Mesodermal cell (in vitro differentiated cells): ENCODE measurements around the gene PDE6A.

Experiments
- H3K27ac ChIP-seq: 2 replicates; pipeline ENCODE4 v1.7.0; 2013; ENCODE audit warnings: mild to moderate bottlenecking, low read depth, low read length, moderate library complexity; ENCODE audit not compliant: severe bottlenecking
- H3K36me3 ChIP-seq: 2 replicates; pipeline ENCODE4 v1.7.1; 2013; ENCODE audit warnings: mild to moderate bottlenecking, low read length, moderate library complexity; ENCODE audit not compliant: control insufficient read depth, insufficient read depth
- H3K4me1 ChIP-seq: one replicate; pipeline ENCODE4 v1.7.1; 2013; ENCODE audit warnings: mild to moderate bottlenecking, low read length; ENCODE audit not compliant: insufficient read depth, control insufficient read depth, poor library complexity, severe bottlenecking
- H3K4me3 ChIP-seq: 2 replicates; pipeline ENCODE4 v1.7.0; 2013; ENCODE audit warnings: low read length, control low read depth, mild to moderate bottlenecking; ENCODE audit not compliant: insufficient read depth, poor library complexity, severe bottlenecking; ENCODE audit errors: extremely low read depth
- H3K9me3 ChIP-seq: 2 replicates; pipeline ENCODE4 v1.7.1; 2013; ENCODE audit warnings: mild to moderate bottlenecking, low read length, moderate library complexity; ENCODE audit not compliant: control insufficient read depth
- WGBS, 2 experiments: methylation state at CpG; one replicate each; pipeline ENCODE4 v1.1.5; 2013; ENCODE audit warnings: missing lambda C conversion rate in 2 of 2; ENCODE audit not compliant: insufficient coverage in 2 of 2; 5-methylcytosine and 5-hydroxymethylcytosine counted together

The PDE6A gene

DNA sequence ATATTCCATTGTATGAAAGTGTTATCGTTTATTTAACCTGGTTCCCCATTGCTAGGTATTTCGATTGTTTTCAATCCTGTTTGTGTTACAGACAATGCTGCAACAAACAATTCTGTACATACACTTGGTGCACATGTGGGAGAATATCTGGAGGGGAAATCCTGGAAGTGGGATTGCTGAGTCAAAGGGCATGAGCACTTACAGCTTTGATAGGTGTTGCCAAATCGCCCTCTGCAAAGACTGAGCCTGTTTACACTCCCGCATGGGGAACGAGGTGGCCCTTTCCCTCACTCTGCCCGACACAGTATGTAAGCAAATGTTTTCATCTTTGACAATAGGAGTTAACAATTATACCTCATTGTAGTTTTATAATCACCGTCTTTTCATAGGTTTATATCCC, 66.2 kb downstream of the PDE6A start:
- peaks cover 3% of the 10 kb centered on the region for H3K4me1 ChIP-seq
- H3K4me3 ChIP-seq, result no peak overlapping the region
- H3K27ac ChIP-seq, result no peak overlapping the region
- 64 to 88% methylated on average over 1 to 5 of the region's 7 CpGs for WGBS, 2 experiments
- H3K36me3 ChIP-seq, result no peaks in the 10 kb centered on the region
- no peaks in the 10 kb centered on the region for H3K9me3 ChIP-seq

DNA sequence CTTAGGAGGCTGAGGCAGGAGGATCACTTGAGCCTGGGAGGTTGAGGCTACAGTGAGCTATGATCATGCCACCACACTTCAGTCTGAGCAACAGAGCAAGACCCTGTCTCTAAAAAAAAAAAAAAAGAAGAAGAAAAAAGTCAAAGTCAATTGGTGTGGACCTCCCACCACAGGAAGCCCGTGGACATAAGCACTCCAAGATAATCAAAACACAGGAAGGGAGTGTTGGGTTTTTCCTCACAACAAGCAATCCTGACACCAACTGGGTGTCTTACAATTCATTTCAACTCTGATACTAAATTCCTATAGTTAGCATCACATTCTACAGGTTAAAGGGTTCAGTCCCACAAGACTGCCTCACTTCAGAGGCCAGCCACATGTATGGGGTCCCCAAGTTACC, 70.7 kb downstream of the PDE6A start:
- no peak overlapping the region for H3K27ac ChIP-seq
- no peaks in the 10 kb centered on the region for H3K9me3 ChIP-seq
- H3K4me3 ChIP-seq, result no peak overlapping the region
- H3K36me3 ChIP-seq, result no peaks in the 10 kb centered on the region
- H3K4me1 ChIP-seq, result peaks cover 7% of the 10 kb centered on the region
- WGBS, 2 experiments, result no CpG with 5 or more reads among the region's 1 CpG

DNA sequence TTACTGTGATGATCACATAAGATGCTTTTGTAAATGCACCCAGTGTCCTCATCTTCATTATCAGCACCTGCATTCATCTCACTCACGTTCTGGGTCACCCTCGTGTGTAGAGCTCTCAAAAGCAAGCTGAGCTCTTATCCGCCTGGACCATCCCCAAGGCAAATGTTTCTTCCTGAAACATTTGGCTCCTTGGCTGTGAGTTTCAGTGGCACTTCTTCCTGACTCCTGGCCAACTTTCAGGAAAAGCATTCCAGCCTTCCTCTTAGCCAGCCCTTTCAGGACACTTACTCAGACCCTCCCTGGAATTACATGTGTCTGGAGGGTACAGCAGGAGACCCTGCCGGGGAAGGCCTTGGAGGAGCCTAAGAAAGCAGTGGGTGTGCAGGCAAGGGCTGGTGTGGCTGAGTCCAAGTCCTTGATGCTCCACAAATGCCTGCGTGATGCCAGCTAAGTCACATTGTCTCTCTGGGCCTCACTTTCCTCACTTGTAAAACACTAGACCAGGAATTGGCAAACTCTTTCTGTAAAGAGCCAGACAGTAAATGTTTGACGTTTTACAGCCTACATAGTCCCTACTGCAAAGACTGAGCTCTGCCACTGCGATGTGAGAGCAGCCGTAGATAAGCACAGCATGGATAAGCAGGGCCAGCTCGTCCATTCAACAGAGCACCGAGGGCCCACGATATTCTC, 72.1 kb downstream of the PDE6A start:
- Histone ChIP-seq H3K36me3 (no peaks in the 10 kb centered on the region), H3K27ac (peak overlapping the region; percentile 33), H3K4me3 (no peak overlapping the region), H3K4me1 (peaks cover 7% of the 10 kb centered on the region), H3K9me3 (no peaks in the 10 kb centered on the region)
- WGBS, 2 experiments, result 89 to 90% methylated on average over 6 to 9 of the region's 11 CpGs

DNA sequence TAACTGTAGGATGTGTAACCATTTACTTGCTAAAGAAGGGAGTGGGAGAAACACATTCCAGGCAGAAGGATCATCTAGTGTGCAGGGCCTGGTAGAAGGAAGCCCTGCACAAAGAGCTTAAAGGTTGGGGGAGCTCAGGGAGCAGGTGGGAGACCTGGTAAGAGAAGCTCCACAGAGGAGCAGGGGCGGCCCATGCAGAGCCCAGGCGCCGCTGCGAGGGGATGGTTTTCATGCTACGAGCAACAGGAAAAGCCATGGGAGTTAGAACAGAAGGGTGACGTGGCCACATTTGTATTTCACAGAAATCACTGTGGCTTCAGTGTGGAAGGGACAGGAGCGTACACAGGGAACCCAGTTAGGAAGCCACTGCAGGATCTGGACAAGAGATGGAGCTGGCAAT, 73.1 kb downstream of the PDE6A start:
- Histone ChIP-seq H3K9me3 (no peaks in the 10 kb centered on the region), H3K4me3 (no peak overlapping the region), H3K36me3 (no peaks in the 10 kb centered on the region), H3K27ac (no peak overlapping the region), H3K4me1 (peaks cover 7% of the 10 kb centered on the region)
- WGBS, 2 experiments, result 91 to 96% methylated on average over 3 to 7 of the region's 7 CpGs

DNA sequence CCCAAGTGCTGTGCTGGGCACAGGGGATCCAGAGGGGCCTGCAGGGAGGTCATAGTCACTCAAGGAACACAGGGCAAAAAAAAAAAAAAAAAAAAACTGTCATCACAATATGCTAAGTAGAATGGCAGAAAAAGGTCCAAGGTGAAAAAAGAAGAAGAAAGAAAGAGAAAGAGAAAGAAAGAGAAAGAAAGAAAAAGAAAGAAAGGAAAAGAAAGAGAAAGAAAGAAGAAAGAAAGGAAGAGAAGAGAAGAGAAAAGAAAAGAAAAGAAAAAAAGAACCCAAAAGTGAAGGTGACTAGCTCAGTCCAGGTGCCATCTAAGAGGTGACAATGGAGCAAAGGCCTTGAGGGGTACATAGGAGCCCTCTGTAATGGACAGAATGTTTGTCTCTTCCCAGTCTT, 73.9 kb downstream of the PDE6A start:
- Histone ChIP-seq H3K36me3 (no peaks in the 10 kb centered on the region), H3K4me3 (no peak overlapping the region), H3K9me3 (no peaks in the 10 kb centered on the region), H3K4me1 (peaks cover 7% of the 10 kb centered on the region), H3K27ac (no peak overlapping the region)

DNA sequence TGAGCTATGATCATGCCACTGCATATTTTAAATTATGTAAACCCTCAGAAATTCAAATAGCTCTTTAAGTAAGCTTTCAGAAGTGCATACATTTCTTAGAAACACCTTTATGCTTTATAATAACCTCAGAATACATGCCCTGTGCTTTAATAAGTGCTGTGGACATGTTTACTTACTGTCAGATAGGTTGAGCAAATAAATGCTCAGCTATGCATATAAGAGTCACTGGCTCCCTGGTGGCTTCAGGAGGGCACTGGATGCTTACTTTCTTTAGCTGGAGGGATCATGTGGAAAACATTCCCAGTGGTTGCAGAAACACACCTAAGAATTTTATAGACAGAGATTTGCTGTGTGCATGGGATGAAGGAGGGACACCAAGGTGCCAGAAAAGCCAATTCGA, 74.4 kb downstream of the PDE6A start:
- Histone ChIP-seq H3K9me3 (no peaks in the 10 kb centered on the region), H3K4me3 (no peak overlapping the region), H3K36me3 (no peaks in the 10 kb centered on the region), H3K4me1 (peaks cover 7% of the 10 kb centered on the region), H3K27ac (no peak overlapping the region)
- WGBS, 2 experiments, result no CpG with 5 or more reads among the region's 1 CpG

DNA sequence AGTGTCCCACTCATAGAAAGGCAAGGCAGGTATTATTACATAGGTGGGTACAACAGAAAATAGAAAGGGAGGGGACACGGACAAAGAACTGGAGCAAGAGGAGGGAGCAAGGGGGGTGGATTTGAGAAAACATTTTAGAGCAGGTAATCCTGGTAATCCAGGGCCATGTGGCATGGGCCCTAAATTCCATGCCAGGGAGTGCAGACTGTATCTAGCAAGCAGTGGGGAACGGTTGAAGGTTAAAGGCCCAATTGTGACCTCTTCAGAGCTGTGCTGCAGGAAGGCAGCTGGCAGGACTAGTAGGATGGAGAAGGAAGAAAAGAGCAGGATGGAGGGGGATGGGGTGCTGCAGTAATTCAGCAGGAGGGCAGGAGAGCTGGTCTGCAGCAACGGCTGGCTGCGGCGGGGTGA, 75.2 kb downstream of the PDE6A start:
- WGBS, 2 experiments, result 67 to 82% methylated on average over 4 of the region's 5 CpGs
- H3K36me3 ChIP-seq, result no peaks in the 10 kb centered on the region
- no peaks in the 10 kb centered on the region for H3K9me3 ChIP-seq
- H3K27ac ChIP-seq, result no peak overlapping the region
- no peak overlapping the region for H3K4me3 ChIP-seq
- peaks cover 7% of the 10 kb centered on the region for H3K4me1 ChIP-seq

DNA sequence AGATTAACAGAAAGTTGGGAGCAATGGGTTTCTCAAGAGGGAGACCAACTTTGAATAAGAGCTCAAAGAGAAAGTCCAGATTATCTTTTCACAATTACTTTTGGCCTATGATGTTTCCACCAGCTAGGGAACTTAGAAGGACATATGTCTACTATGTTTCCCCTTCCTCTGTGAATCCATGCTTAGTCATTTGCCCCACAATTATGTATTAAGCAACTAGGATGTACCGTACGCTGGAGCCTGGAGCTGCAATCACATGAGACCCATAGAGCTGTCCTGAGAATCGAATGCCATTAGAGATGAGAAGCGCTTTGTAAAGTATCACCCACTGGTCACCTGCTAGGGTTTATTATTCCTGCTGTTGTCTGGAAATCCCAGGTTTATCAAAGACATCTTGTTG, 78.8 kb downstream of the PDE6A start:
- no peak overlapping the region for H3K4me3 ChIP-seq
- H3K36me3 ChIP-seq, result no peaks in the 10 kb centered on the region
- no peak overlapping the region for H3K27ac ChIP-seq
- 94 to 100% methylated on average over 4 of the region's 4 CpGs for WGBS, 2 experiments
- no peaks in the 10 kb centered on the region for H3K9me3 ChIP-seq
- H3K4me1 ChIP-seq, result no peaks in the 10 kb centered on the region

DNA sequence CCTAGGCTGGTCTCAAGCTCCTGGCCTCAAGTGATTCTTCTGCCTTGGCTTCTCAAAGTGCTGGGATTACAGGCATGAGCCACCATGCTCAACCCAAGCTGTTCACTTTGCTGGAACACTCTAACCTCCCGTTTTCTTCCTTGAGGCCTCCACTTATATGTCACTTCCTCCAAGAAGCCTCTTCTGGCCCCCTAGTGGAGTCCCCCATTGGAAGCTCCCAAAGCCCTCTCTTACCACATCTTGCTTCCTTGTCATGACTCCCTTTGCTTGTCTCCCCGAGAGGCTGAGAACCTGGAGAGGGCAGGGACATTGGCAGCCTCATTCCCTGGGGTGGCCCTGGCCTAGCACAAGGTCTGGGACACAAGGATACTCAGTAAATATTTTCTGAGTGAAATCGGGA, 80.8 kb downstream of the PDE6A start:
- H3K4me1 ChIP-seq, result no peaks in the 10 kb centered on the region
- WGBS, 2 experiments, result 78 to 90% methylated on average over 1 to 2 of the region's 3 CpGs
- H3K4me3 ChIP-seq, result no peak overlapping the region
- H3K27ac ChIP-seq, result no peak overlapping the region
- H3K9me3 ChIP-seq, result no peaks in the 10 kb centered on the region
- no peaks in the 10 kb centered on the region for H3K36me3 ChIP-seq

DNA sequence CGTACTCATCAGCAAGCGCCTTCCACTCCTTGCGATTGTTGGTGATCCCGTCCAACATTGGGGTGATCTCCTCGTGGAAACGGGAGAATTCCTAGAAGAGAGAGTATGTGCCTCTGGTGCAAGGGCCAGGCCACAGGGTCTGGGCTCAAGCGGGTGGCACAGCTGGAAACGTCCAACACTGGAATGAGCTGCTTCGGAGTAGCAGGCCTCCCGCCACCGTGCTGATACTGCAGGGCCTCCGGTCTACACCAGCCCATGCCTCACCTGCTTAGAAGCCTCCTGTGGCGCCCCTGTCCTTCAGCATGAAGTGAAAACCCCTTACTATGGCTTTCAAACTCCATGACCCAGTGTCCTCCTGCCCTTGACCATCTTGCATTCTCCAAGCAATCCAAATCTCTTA, 81.4 kb downstream of the PDE6A start:
- Histone ChIP-seq H3K4me1 (no peaks in the 10 kb centered on the region), H3K36me3 (no peaks in the 10 kb centered on the region), H3K27ac (no peak overlapping the region), H3K4me3 (no peak overlapping the region), H3K9me3 (no peaks in the 10 kb centered on the region)
- 95% methylated on average over 13 of the region's 13 CpGs for WGBS, 2 experiments

DNA sequence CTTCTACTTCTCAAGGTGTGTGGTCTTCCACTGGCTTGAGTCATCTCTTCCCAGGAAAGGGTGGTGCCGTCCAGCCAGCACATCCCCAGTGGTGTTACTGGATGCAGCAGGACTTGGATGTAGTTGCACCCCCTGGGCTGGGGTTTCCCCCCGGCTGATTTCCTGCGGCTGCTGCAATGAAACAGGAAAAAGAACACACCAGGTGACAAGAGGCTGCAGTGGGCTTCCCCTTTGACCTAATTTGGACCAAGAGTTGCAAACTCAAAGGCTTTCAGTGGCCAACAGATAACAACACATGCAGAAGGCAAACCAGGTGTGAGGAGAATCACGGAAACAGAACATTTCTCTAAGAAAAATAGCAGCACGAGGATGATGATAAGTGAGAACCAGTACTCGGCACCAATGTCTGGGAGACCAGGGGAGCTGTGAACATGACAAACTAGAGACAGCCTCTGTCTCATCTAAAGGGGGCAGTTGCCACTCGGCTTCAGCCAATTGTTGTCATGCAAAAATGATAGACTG, 83.7 kb downstream of the PDE6A start:
- 64 to 75% methylated on average over 6 to 7 of the region's 7 CpGs for WGBS, 2 experiments
- H3K27ac ChIP-seq, result no peak overlapping the region
- no peak overlapping the region for H3K4me3 ChIP-seq
- H3K4me1 ChIP-seq, result no peaks in the 10 kb centered on the region
- no peaks in the 10 kb centered on the region for H3K9me3 ChIP-seq
- no peaks in the 10 kb centered on the region for H3K36me3 ChIP-seq
